ENCODE data around the gene SEL1L.

The SEL1L gene

GRCh38 chr14:81537193-81537592, 3.5 kb upstream of the SEL1L start:
- no peak overlapping the region for H3K4me3 ChIP-seq (ENCODE audit: low read depth, low read length)
- H3K9me3 ChIP-seq (ENCODE audit: control insufficient read depth, low read length), result no peaks in the 10 kb centered on the region
- no peaks in the 10 kb centered on the region for H3K36me3 ChIP-seq (ENCODE audit: control insufficient read depth, insufficient read depth, low read length)
- TF ChIP-seq, protein P1, sequence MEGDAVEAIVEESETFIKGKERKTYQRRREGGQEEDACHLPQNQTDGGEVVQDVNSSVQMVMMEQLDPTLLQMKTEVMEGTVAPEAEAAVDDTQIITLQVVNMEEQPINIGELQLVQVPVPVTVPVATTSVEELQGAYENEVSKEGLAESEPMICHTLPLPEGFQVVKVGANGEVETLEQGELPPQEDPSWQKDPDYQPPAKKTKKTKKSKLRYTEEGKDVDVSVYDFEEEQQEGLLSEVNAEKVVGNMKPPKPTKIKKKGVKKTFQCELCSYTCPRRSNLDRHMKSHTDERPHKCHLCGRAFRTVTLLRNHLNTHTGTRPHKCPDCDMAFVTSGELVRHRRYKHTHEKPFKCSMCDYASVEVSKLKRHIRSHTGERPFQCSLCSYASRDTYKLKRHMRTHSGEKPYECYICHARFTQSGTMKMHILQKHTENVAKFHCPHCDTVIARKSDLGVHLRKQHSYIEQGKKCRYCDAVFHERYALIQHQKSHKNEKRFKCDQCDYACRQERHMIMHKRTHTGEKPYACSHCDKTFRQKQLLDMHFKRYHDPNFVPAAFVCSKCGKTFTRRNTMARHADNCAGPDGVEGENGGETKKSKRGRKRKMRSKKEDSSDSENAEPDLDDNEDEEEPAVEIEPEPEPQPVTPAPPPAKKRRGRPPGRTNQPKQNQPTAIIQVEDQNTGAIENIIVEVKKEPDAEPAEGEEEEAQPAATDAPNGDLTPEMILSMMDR (IDR thresholded peaks at IDR 0.05), result no peak
- H3K4me2 ChIP-seq (ENCODE audit: low read length), result no peak overlapping the region
- peaks cover 13% of the 10 kb centered on the region for H3K79me2 ChIP-seq
- H3K9ac ChIP-seq, result no peak overlapping the region
- no peak overlapping the region for H2AFZ ChIP-seq
- no peak overlapping the region for H3K27ac ChIP-seq
- no peaks in the 10 kb centered on the region for H3K27me3 ChIP-seq (ENCODE audit: control insufficient read depth, insufficient read depth, low read length)
- H3K4me1 ChIP-seq, result peaks cover 3% of the 10 kb centered on the region

DNA sequence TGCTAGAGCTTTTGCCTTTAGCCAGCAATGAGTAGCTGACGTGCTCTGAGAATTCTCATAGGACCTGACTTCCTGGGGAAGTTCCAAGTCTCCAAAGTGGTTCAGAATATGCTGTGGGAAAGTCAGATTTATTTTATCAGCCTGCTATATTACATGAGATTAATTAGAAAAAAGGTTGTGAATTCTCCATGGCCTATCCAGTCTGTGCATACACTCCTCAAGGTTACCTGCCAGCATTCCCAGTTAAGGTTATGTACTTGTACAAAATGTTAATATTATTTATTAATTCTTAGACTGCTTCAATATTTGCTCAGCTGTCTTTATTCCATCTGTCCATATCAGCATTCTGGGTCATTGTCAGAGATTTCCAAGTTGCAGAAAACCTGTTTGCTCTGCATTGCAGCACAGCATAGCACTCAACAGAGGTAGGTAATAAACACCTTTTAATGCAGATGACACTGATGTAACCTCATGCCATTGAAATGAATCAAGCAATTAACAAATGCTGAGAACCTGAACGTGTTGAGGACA, 2.7 kb upstream of the SEL1L start:
- no peaks in the 10 kb centered on the region for H3K27me3 ChIP-seq (ENCODE audit: control insufficient read depth, insufficient read depth, low read length)
- H3K36me3 ChIP-seq (ENCODE audit: control insufficient read depth, insufficient read depth, low read length), result no peaks in the 10 kb centered on the region
- no peak overlapping the region for H3K27ac ChIP-seq

DNA sequence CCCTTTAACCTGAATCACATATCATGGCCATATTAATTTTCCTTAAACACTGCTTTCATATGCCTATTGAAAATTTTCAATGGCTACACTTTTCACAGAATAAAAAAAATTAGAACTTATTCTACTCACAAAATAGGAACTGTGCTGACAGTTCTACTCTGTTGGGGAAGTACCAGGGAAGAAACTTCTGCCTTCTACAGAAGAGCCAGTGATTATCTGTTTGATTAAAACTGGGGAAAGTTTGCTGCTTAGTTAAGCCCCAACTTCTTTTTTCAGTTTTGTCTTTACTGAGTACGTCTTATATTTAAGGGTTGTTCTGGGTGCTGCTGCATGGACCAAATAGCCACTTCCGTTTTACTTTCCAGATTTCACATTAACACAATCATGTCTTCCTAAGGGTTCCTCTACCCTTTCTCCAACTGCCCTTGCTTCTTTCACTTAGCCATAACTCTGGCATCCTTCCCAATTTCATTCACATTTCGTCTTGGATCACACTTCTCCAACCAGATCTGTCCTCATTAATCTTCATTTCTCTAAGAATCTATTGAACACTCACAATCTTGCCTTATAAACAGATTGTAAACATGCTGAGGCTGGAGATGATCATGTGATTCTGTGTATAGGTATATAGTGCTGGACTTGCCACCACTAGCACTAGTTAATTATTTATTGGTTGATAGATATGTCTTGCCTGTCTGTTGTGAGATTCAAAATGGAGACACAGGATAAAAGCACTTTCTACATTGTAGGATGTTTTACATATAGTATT, 1.9 kb upstream of the SEL1L start:
- Histone ChIP-seq H3K27ac (peak overlapping the region; percentile 21), H3K4me3 (ENCODE audit: low read depth, low read length) (no peak overlapping the region)
- TF ChIP-seq, protein P1 (IDR thresholded peaks at IDR 0.05), result no peak

More for the DNA sequence above, 2.7 kb upstream of the SEL1L start:
- TF ChIP-seq, protein P1 (IDR thresholded peaks at IDR 0.05), result no peak
- H3K4me1 ChIP-seq, result peaks cover 6% of the 10 kb centered on the region
- H3K9me3 ChIP-seq (ENCODE audit: control insufficient read depth, low read length), result no peaks in the 10 kb centered on the region
- H3K4me2 ChIP-seq (ENCODE audit: low read length), result no peak overlapping the region
- no peak overlapping the region for H3K9ac ChIP-seq
- H3K4me3 ChIP-seq (ENCODE audit: low read depth, low read length), result no peak overlapping the region
- no peak overlapping the region for H2AFZ ChIP-seq
- H3K79me2 ChIP-seq, result peaks cover 21% of the 10 kb centered on the region

DNA sequence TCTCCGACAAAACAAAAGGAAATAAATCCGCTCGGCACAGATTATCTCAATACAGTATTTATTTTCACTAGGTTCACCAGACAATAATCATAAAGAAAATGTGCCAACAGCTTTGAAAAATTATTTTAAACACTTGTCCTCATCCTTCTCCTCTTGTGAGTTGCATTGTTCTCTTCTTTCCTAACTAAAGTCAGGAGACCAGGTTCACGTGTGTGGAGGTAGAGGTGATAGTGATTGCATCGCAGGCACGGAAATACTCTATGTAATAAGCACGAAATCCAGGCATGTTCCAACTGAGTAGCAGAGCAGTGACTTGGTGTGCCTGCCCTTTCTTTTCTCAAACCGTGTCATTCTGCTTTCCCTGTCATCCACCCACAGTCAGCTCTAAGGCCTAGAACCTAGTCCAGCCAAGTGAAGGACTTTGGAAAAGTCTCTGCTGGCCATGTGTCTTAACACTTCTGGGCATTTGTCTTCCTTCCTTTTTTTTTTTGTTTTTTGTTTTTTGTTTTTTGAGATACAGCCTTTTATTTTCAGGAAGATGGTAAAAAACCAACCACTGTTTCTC, 939 bp upstream of the SEL1L start:
- Histone ChIP-seq H3K27me3 (ENCODE audit: control insufficient read depth, insufficient read depth, low read length) (no peaks in the 10 kb centered on the region), H3K4me1 (peaks cover 9% of the 10 kb centered on the region), H3K36me3 (ENCODE audit: control insufficient read depth, insufficient read depth, low read length) (no peaks in the 10 kb centered on the region), H2AFZ (peak overlapping the region; percentile 73), H3K9ac (no peak overlapping the region), H3K9me3 (ENCODE audit: control insufficient read depth, low read length) (no peaks in the 10 kb centered on the region), H3K79me2 (peaks cover 25% of the 10 kb centered on the region), H3K4me2 (ENCODE audit: low read length) (no peak overlapping the region), H3K4me3 (ENCODE audit: low read depth, low read length) (peak overlapping the region; percentile 76), H3K27ac (no peak overlapping the region)
- TF ChIP-seq, protein P1 (IDR thresholded peaks at IDR 0.05), result no peak

More for the DNA sequence above, 1.9 kb upstream of the SEL1L start:
- Histone ChIP-seq H3K4me2 (ENCODE audit: low read length) (no peak overlapping the region), H3K4me1 (peaks cover 6% of the 10 kb centered on the region), H2AFZ (no peak overlapping the region), H3K9me3 (ENCODE audit: control insufficient read depth, low read length) (no peaks in the 10 kb centered on the region), H3K36me3 (ENCODE audit: control insufficient read depth, insufficient read depth, low read length) (no peaks in the 10 kb centered on the region), H3K9ac (no peak overlapping the region), H3K27me3 (ENCODE audit: control insufficient read depth, insufficient read depth, low read length) (no peaks in the 10 kb centered on the region), H3K79me2 (peaks cover 24% of the 10 kb centered on the region)
